ENCODE measurements around the gene AUTS2. TPM values are rescaled to one million over a fixed set of nuclear protein-coding genes. Genes with fewer than 3 reads are reported as not detected.

AUTS2 gene
- total RNA-seq, 1 experiment from 2014 or later, result 2.5 TPM

DNA sequence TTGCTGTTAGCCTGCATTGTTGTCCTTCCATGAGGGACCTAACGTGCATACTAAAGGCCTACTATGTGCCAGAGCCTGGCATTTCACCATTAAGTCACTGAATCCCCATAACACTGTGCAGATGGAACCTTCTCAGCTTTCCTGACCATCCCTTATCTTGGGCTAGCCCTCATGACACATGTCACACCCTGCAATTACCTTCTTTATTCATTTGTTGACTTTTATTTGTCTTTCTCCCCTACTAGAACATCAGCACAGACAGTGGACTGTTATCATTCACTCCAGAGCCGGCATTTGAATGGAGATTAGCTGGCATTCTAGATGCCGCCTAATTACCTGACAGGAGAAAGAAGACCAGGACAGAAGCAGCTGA is 1062.5 kb downstream of the AUTS2 start:
- CTCF ChIA-PET, result no interaction called here
- in situ Hi-C loops (cut with HindIII; ENCODE audit: low pct_unique_long_range_greater_than_20kb, low sequenced_read_pairs), result no loop called here
- no peak overlapping the region for H3K27ac ChIP-seq (ENCODE audit: low read length)

DNA sequence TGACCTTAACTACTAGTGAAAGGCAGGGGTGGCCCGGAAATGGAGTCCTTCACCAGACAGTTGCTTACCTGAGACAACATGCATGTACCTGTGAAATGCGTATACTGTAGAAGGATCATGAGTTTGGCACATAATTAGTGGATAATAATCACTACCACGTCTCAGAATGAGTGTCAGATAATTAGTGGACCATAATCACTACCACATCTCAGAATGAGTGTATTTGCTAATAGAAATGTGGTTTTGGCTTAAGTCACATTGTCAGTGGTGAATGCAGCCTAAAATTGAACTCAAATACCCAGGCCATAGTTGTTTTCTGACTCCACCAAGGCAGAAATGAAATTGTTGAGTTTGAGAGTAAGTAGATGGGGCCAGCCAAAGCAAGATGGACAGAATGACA is 1065.4 kb downstream of the AUTS2 start:
- DNase-seq (ENCODE audit: low read depth, low spot score) (no peak), ATAC-seq (no peak)
- H3K9me3 ChIP-seq (ENCODE audit: control insufficient read depth, insufficient read depth, low read depth, low read length), result no peaks in the 10 kb centered on the region
- BruUV-seq (replicated peaks), result no TSS peak
- no peaks in the 10 kb centered on the region for H3K27me3 ChIP-seq (ENCODE audit: control insufficient read depth, insufficient read depth, low read length)
- H3K4me3 ChIP-seq (ENCODE audit: low read depth in 2 of 2, low read length in 2 of 2), result no peak overlapping the region
- H3K4me1 ChIP-seq (ENCODE audit: control insufficient read depth, insufficient read depth, low read length), result no peaks in the 10 kb centered on the region
- ChIA-PET CTCF (no interaction called here), POLR2A (no interaction called here)
- no peaks in the 10 kb centered on the region for H3K36me3 ChIP-seq (ENCODE audit: control insufficient read depth, insufficient read depth, low read length)
- intact Hi-C loops (cut with micrococcal nuclease; ENCODE audit: unreplicated experiment), result no loop called here
- TF ChIP-seq POLR2AphosphoS5 (IDR thresholded peaks at IDR 0.05; ENCODE audit: low read depth, low read length) (no peak), SIN3A (IDR thresholded peaks at IDR 0.05; ENCODE audit: borderline replicate concordance, insufficient read depth, low read depth, low read length) (no peak), TCF7L2 (IDR thresholded peaks at IDR 0.05; ENCODE audit: low read depth, low read length) (no peak)
- TF ChIP-seq, protein P1, sequence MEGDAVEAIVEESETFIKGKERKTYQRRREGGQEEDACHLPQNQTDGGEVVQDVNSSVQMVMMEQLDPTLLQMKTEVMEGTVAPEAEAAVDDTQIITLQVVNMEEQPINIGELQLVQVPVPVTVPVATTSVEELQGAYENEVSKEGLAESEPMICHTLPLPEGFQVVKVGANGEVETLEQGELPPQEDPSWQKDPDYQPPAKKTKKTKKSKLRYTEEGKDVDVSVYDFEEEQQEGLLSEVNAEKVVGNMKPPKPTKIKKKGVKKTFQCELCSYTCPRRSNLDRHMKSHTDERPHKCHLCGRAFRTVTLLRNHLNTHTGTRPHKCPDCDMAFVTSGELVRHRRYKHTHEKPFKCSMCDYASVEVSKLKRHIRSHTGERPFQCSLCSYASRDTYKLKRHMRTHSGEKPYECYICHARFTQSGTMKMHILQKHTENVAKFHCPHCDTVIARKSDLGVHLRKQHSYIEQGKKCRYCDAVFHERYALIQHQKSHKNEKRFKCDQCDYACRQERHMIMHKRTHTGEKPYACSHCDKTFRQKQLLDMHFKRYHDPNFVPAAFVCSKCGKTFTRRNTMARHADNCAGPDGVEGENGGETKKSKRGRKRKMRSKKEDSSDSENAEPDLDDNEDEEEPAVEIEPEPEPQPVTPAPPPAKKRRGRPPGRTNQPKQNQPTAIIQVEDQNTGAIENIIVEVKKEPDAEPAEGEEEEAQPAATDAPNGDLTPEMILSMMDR (IDR thresholded peaks at IDR 0.05), result no peak
- TF ChIP-seq, protein P2, sequence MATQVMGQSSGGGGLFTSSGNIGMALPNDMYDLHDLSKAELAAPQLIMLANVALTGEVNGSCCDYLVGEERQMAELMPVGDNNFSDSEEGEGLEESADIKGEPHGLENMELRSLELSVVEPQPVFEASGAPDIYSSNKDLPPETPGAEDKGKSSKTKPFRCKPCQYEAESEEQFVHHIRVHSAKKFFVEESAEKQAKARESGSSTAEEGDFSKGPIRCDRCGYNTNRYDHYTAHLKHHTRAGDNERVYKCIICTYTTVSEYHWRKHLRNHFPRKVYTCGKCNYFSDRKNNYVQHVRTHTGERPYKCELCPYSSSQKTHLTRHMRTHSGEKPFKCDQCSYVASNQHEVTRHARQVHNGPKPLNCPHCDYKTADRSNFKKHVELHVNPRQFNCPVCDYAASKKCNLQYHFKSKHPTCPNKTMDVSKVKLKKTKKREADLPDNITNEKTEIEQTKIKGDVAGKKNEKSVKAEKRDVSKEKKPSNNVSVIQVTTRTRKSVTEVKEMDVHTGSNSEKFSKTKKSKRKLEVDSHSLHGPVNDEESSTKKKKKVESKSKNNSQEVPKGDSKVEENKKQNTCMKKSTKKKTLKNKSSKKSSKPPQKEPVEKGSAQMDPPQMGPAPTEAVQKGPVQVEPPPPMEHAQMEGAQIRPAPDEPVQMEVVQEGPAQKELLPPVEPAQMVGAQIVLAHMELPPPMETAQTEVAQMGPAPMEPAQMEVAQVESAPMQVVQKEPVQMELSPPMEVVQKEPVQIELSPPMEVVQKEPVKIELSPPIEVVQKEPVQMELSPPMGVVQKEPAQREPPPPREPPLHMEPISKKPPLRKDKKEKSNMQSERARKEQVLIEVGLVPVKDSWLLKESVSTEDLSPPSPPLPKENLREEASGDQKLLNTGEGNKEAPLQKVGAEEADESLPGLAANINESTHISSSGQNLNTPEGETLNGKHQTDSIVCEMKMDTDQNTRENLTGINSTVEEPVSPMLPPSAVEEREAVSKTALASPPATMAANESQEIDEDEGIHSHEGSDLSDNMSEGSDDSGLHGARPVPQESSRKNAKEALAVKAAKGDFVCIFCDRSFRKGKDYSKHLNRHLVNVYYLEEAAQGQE (IDR thresholded peaks at IDR 0.05; ENCODE audit: insufficient read depth in 1 of 2, low read depth in 2 of 2, low read length in 1 of 2), result no peak
- in situ Hi-C loops (cut with HindIII; ENCODE audit: low pct_unique_long_range_greater_than_20kb, low sequenced_read_pairs), result no loop called here
- H3K27ac ChIP-seq (ENCODE audit: low read length), result no peak overlapping the region

More for the DNA sequence above, 1062.5 kb downstream of the AUTS2 start:
- intact Hi-C loops (cut with micrococcal nuclease; ENCODE audit: unreplicated experiment), result no loop called here
- no peaks in the 10 kb centered on the region for H3K9me3 ChIP-seq (ENCODE audit: control insufficient read depth, insufficient read depth, low read depth, low read length)
- POLR2A ChIA-PET, result no interaction called here
- H3K36me3 ChIP-seq (ENCODE audit: control insufficient read depth, insufficient read depth, low read length), result no peaks in the 10 kb centered on the region
- no TSS peak for BruUV-seq (replicated peaks)
- no peaks in the 10 kb centered on the region for H3K27me3 ChIP-seq (ENCODE audit: control insufficient read depth, insufficient read depth, low read length)
- DNase-seq (ENCODE audit: low read depth, low spot score) (no peak), ATAC-seq (no peak)
- H3K4me3 ChIP-seq (ENCODE audit: low read depth in 2 of 2, low read length in 2 of 2), result no peak overlapping the region
- TF ChIP-seq, protein P2 (IDR thresholded peaks at IDR 0.05; ENCODE audit: insufficient read depth in 1 of 2, low read depth in 2 of 2, low read length in 1 of 2), result no peak
- TF ChIP-seq SIN3A (IDR thresholded peaks at IDR 0.05; ENCODE audit: borderline replicate concordance, insufficient read depth, low read depth, low read length) (no peak), POLR2AphosphoS5 (IDR thresholded peaks at IDR 0.05; ENCODE audit: low read depth, low read length) (no peak)
- TF ChIP-seq, protein P1 (IDR thresholded peaks at IDR 0.05), result no peak
- H3K4me1 ChIP-seq (ENCODE audit: control insufficient read depth, insufficient read depth, low read length), result no peaks in the 10 kb centered on the region

Data from Panc1 (cell line).